ENCODE data around the gene SLC6A6.
A peak's percentile ranks its signal among the peaks of the same experiment; 100 is the strongest.

SLC6A6 gene

DNA sequence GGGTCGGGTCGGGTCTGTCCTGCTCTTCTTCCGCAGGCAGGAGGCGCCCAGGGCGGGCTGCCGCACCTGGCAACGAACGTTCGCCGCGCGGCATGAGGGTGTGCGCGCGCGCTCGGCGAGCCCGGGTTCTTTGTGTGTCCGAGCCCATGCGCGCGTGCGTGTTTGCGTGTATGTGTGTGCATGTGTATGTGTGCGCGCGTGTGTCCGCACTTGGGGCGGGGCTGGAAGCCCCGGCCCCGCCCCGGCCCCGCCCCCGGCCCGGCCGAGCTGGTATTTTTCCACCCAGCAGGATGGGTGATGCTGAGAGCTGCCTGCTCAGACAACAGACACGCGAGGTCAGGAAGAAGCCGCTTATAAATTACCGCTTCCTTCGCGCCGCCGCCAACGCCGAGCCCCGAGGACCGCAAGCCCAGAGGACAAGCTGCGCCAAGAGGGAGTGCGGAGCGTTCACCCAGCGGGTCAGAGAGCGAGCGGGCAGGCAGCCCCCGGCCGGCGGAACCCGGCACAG lies at the start of gene SLC6A6:
Gene SLC6A6, plus strand, starts transcription at position 303 of the 508 bp plus-strand sequence. CDS start 41,029 bp downstream, outside the sequence.
- DNase-seq, result peak in 55 of 56 donors; percentile 43 to 95 (median 84)

DNA sequence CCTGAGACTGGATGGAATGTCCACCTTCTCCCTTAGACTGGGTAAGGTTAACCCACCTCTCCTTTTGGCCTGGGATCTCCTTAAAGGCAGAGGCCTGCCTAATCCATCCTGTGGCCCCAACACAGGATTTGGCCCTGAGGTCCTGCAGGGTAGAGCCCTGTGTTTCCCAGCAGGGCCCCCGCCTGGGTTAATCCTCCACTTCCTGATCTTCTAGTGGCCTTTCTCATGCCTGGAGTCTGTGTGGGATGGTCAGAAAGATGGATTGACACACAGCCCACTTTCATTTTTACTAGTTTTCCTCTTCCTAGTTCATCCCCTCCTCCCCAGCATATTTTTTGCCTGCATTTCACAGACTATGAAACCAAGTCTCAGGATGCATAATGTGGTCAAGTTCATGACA lies 48.9 kb upstream of the SLC6A6 start:
- DNase-seq, result no peak

DNA sequence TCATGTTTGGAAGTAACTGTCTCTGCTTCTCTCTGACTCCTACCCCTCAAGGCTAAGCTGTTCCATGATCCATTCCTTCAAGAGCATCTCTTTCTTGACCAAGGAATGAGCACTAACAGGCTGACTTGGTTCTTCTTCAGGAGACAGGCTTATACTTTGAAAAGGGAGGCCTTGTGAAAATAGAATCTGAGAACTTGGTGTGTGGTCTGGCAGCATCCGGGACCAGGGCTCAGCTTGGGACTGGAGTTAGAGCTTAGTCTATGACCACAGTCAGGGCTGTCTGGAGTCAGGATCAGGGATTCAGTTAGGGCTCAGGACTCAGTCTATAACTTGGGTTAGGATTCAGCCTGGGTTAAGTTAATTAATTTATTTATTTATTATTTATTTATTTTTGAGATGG lies 44.9 kb upstream of the SLC6A6 start:
- DNase-seq, result no peak

DNA sequence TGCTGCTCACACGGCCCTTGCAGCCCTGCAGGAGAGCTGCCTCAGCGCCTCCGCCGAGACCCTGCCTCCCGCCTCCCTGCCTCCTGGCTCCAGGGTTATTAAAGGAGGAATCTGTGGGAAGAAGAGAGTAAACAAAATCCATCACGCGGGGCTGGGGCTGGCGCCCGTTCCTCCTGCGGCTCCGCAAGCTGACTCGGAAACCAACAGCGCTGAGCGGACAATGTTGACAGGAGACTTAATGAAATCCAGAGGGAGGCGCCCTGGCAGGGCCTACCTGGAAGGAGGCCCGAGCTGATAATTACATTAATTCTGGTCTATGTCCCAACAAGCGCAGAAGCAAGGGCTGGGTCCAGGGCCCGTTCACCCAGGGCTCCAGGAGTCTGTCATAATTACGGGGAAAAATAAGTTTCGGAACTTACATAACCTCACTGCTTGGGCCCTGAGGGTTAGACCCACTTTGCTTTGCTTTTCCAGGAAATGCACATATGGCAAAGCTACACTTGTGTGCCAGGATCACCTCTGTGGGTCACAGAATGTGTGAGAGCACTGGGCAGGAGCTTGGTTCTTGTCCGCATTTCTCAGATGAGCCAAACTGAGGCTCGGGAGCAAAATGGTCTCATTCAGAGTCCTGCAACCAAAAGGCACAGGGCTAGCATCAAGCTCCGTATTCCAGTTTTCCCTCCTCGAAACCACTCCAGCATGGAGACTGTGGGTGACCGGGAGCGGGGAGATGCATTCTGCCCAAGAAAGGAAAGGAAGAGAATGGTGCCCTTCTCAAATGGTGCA lies 43.8 kb upstream of the SLC6A6 start:
- peak in 1 of 56 donors; percentile 4 for DNase-seq

DNA sequence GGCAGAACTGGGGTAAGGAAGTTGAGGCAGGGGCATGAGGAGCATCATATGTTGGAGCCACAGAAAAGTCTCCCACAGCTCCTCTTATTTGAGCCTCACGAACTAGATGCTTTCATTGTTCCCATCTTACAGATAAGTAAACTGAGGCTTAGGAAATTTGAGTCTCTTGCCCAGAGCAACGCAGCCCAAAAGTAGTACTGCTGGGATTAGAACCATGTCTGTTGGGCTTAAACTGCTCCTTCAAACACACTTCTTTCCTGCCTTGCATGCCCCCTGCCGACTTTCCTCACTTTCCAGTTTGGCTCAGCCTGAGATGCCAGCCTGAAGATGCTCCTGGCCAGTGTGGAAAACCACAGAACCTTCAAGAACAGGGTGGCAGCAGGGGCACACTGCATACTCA lies 43.1 kb upstream of the SLC6A6 start:
- no peak for DNase-seq

DNA sequence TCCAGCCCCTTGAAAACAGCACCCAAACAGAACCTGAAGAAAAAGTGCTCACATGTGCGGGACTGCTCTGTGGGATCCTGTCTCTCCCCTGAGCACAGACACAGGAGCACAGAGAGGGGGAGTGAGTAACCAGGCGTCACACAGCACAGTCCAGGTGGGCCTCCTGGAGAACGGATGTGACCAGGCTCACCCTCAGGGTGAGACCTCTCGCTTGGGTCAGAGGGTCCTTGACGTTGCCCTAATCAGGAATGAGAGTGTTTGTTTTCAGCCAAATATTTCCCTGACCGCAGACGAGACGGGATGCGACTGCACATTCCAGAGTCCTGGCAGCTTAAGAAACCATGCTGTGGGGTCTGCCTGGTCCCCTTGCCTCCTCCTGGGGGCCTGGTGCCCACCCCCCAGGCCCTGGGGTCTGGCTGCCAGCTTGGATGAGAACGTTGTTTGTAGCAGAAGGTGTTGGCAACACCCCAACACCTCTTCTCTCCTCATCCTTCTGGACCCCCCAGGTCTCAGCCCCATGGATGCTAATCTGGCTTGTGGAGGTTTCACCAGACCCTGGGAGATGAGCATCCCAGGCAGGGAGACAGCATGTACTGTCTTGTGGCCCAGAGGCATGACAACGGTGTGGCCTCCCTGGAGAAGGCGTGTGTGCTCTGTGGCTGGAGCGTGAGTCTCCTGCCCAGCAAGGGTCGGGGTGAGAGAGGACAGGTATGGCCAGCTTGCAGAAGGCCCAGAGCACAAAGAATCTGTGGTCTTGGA lies 42.1 kb upstream of the SLC6A6 start:
- no peak for DNase-seq

DNA sequence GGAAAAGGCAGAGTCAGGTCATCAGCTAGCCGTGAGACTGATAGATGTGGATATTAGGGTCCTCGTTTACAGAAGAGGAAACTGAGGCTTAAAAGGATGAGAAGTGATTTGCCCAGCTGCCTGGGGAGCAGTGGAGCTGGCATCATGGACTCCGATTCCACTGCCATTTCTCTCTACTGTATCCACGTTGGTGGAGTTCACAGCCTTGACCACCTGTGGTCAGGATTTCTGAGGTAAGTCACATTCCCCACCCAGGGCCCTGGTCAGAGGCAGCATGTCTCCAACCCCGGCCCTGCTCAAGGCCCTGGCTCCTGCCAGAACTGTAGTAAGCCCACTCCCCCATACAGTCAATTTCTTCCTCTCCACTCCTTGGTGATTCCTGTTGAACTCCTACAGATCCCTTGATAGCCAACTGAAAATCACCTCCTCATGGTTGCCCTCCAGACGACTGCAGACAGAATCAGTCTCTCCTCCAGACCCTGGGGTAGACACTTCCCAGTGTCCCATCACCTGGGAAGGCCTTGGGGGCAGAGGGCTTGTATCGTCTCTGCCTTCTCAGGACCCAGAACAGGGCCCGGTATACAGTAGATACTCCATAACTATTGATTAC lies 41.2 kb upstream of the SLC6A6 start:
- no peak for DNase-seq

DNA sequence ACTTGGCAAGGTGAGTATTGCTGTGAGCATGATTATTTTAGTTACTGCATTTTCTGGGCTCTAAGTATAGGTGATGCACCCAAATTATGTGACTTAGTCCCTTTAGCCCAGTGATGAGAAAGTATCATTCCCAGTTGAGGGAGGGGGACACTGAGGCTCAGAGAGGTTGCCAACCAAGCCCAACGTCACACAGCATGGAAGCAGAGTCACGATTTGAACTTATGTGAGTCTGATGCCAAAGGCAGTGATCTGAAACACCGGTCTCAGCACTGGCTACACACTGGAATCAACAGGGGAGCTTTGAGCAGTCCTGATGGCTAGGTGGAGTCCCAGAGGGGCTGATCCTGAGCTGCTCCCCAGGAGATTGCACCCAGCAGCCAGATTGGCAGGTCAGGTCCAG lies 39.5 kb upstream of the SLC6A6 start:
- no peak for DNase-seq

DNA sequence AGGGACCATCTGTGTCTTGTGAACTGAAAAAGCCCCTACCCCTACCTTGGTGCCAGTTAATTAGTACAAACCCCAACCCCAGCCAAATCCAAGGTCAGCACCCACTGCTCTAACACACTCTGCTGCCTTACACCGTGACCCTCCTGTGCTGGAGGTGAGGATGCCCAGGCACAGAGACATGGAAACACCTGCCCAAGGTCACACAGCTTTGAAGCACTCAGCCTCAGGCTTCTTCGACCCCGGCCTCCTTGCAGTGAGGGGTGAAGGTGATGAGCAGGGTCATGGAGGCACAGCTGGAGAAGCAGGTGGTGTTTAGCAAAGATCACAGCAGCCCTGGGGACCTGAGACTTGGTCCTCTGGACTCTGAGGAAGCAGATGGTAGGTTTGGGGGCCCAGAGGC lies 39.0 kb upstream of the SLC6A6 start:
- DNase-seq, result no peak

DNA sequence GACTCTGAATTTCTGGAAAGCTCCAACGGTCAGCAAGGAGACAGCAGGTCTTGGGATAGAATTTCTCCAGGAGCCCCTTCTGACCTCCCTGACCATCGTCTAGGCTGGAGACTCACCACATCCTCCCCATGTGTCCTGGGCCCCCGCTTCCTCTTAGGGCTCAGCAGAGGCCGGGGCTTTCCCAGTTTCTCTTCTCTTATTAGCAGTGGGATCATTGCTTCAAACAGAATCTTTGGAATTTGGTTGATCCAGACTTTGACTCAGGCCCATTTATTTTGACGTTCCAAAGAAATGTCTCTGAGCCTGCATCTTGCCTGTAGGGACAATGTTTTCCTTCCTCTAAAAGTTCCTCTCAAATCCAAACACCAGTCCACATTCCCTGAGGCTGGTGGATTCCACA lies 38.4 kb upstream of the SLC6A6 start:
- peak in 1 of 56 donors; percentile 7 for DNase-seq

DNA sequence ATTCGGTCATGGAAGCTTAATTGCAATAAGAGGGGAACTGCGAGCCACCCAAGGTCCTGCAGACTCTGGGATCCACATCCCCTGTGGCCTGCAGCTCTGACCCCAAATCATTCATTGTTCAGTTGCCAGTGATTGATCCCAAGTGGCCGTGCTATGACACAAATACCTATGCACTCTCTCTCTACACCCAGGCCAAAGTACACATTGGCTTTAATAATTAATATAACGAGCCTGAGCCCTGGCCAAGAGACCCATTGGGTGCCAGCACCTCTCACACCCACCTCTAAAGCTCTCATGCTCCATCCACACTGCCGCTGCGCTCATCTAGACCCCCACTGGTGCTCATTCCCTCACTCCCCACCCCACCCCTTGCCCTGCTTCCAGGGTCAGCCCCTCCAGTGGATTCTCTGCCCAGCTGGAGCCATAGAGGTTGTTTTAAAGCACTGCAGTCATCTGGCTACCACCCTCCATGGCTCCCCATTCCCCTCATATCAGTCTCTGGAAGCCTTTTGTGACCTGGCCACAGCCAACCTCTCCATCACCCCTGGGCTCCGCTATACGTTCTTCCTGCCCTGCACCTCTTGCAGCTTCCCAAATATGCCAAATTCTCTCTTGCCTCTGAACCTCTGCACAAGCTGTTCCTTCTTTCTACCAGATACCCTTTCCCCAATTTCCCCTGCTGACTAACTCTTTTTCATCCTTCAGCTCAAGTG lies 37.7 kb upstream of the SLC6A6 start:
- no peak for DNase-seq

DNA sequence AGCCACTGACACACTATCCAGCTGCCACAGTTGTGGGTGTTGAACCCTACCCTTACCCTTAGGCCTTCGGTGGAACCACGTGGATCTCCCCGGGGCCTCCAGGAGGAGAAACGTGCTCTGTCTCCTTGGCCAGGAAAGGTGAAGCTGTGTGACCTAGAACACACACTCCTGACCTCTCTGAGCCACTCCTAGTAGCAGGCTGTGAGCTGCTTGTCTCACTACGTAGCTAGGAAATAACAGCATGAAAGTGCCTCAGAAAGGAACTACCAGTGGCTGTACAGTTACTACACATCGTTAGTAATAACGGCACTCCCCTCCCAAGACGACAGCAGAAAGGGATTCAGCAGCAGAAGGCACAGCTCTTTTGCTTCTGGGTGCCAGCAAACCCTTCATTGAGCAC lies 36.2 kb upstream of the SLC6A6 start:
- DNase-seq, result no peak

DNA sequence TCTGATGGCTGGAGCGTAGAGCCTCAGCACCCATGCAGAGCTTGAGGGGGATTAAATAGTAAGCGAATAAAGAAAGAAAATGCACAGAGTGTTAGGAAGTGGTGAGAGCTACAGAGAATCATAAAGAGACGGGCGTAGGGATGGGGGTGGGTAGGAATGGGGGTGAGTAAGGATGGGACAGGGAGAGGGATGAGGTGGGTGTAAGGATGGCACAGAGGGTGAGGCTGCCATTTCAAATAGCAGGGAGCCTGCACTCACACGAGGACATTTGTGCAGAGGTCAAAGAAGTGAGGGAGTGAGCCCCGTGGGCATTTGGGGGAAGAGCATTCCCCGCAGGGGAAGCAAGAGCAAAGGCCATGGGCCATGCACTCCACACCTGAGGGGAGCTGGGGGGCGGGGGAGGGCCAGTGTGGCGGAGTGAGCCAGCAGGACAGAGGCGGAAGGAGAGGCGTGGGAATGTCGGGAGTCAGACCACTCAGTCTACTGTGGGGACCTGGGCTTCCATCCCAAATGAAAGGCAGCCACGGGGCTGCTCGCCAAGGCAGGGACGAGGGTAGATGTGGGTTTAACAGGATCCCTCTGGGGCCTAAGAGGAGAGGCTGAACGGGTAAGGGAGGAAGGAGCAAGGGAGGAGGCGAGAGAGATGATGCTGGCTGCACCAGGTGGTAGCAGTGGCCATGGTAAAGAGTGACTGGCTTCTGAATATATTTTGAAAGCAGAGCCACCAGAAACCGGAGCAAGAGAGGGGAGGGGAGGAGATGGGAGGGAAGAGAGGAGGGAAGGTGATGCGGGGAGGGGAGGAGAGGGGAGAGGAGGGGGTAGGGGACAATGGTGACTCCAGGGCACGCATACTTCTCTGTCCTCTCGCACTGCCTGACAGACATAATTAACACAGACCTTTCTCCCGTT lies 35.2 kb upstream of the SLC6A6 start:
- DNase-seq, result no peak

DNA sequence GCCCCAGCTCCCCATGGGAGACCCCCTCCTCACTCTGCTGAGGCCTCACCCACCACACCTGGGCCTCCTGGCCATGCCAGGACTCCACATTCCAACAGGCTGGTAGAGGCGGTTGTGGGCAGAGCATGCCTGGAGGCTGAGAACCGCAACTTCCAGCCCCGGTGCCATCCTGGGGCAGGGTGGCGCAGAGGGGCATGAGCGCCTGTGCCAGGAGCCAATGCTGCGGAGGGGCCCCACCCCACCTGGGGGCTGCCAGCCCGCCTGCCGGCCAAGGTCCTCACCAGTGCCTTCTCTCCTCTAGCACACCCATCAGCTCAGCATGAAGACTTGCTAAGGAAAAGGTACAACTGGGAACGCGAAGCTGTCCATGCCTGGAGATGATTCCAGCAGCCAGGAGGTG lies 34.3 kb upstream of the SLC6A6 start:
- no peak for DNase-seq

DNA sequence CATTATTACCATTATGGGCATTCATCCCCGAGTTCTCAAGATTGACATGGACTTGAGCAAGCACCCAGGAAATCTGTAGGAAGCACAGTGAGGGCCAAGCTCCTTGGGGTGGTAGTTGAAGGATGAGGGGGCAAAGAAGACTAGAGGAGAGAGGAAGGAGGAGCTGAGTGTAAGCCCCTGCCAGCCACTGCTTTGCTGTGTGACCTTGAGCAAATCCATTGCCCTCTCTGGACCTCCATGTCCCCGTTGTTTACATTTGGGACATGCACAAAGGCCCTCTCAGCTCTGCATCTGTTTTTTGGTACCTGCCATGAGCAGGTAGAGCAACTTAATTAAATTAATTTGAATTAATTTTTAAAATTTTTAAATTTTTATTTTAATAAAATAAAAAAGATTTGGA lies 33.5 kb upstream of the SLC6A6 start:
- no peak for DNase-seq

DNA sequence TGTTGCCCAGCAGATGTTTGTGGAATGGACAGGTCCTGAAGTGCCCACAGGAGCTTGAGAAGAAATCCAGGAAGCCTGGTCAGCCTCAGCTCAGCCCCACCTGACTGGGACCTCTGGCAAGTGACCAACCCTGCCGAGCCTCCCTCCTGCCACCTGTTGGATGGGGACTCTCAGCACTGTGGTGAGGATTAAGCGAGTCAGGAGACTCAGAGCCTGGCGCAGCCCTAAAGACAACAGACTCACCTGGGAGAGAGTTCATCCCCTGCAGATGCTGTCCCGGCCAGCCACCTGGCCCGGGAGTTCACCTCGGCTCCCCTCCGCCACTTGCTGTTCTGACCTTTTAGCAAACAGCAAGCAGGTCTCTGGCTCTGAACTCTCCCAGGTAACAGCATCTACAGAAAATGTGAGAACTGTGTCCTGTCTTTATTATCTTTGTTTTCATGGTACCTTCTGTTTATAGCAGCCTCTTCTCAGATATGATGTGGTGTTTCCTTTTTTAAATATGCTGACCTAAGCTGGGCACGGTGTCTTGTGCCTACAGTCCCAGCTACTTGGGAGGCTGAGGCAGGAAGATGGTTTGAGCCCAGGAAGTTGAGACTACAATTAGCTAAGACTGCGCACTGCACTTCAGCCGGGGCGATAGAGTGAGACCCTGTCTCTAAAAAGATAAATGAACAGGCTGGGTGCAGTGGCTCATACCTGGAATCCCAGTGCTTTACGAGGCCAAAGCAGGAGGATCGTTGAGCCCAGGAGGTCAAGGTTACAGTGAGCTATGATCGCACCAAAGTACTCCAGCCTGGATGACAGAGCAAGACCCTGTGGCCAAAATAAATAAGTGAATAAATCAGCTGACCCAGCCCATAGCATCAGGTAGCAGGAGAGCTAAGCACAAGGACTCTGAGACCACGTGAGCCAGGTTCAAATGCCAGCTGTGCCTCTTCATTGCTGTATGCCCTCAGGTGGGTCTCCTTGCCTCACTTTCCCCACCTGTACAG lies 32.4 kb upstream of the SLC6A6 start:
- no peak for DNase-seq

DNA sequence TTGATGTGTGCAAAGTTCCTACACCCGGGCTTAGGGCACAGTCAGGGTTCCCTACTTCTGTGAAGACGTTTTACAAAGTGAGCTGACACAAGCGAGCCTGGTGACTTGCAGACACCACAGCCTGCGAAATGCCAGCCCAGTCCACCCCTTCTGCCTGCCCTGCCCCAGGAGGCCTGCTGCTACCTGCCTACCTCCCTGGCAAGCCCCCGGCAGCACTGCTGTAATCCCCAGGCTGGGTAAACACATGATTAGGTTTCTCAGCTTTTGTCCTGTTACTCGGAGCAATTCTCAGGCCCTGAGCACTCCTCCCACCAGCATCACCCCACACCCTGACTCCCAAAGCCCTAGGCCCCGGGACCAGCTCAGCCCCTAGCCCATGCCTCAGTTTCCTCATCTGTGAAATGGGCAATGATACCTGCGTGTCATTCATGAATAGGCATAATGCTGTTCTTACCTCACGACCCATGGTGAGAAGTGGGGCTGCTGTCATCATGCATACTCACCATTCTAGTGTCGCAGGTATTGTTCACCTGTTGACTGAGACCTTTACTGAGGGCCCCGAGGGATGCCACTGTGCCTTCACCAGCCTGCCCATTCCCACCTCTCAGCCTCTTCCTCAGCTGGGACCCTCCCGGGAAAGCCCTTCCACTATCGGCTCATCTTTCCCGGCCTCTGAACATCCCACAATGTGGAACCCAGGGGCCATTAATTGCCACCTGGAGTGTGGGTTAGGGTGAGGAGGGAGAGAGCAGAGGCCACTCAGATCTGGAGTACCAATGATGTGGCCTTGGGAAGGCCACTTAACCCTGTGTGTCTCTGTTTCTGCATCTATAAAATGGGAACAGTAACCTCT lies 31.5 kb upstream of the SLC6A6 start:
- DNase-seq, result no peak

Data from nucleus accumbens (tissue), 56 donors.